Left ventricle myocardium inferior (tissue), 1 donor: ENCODE results near the gene SRRT. TPM values are rescaled to one million over a fixed set of nuclear protein-coding genes. Genes with fewer than 3 reads are reported as not detected.

ENCODE experiments used
- DNase-seq: peaks from one replicate; pipeline ENCODE4 v3.0.0-alpha.2; 2020
- H3K27ac ChIP-seq: fragments of 200-600 bp; replicated peaks from 2 replicates; pipeline ENCODE4 v1.8.0; 2021
- H3K27me3 ChIP-seq: fragments of 200-600 bp; 2 replicates; pipeline ENCODE4 v1.8.0; 2021; ENCODE audit warnings: low read depth
- H3K36me3 ChIP-seq: fragments of 200-600 bp; 2 replicates; pipeline ENCODE4 v1.8.0; 2021
- H3K4me1 ChIP-seq: fragments of 200-600 bp; 2 replicates; pipeline ENCODE4 v1.8.0; 2021
- H3K4me3 ChIP-seq: fragments of 200-600 bp; 2 replicates; pipeline ENCODE4 v1.8.0; 2021; ENCODE audit warnings: mild to moderate bottlenecking, moderate library complexity
- H3K9me3 ChIP-seq: fragments of 200-600 bp; replicated peaks from 2 replicates; pipeline ENCODE4 v1.8.0; 2021
- CTCF ChIP-seq: fragments of 200-600 bp; IDR thresholded peaks from 2 replicates; pipeline ENCODE4 v1.8.0; 2021; ENCODE audit warnings: antibody characterized with exemption, mild to moderate bottlenecking, borderline replicate concordance
- intact Hi-C: fragments of 100-400 bp; cut with micrococcal nuclease; formaldehyde crosslinking; loops from one replicate; pipeline ENCODE4 v1.11.0; 2022
- long read RNA-seq: library from polyadenylated mRNA; unstranded; transcript quantifications from one replicate; pipeline ENCODE4 v2.0.0, GENCODE V29; 2021
- total RNA-seq: library from RNA; stranded (reverse); fragmentation: NEBNext Ultra II Directional; extraction: Animal tissue kit (Norgen Biotek cat#: 25700); gene quantifications from one replicate; pipeline ENCODE4 v1.2.1, GENCODE V29; 2021
- donor health status: DM: no; HTN: yes; CAD: no; lungs with severe emphysema.

SRRT gene
- 51.3 TPM for total RNA-seq
- long read RNA-seq, transcript SRRT-215 (20 exons, 2,964 nt) = minor isoform, 18 of 115 reads
- long read RNA-seq, transcript SRRT-213 (20 exons, 2,905 nt) = major isoform, 34 of 115 reads
- long read RNA-seq, transcript SRRT-217 (20 exons, 2,893 nt) = minor isoform, 10 of 115 reads
- long read RNA-seq, transcript SRRT-216 (20 exons, 2,955 nt) = minor isoform, 12 of 115 reads
- long read RNA-seq, partial matches to known transcripts = 30 of 115 reads
- long read RNA-seq, other reads (novel, unspliced or antisense) = 11 of 115 reads

GRCh38 chr7:100874577-100875355 lies at the start of gene SRRT:
Gene SRRT (plus strand): TSS chr7:100875103. CDS start chr7:100875591, 488 bp downstream.
- peaks cover 72% of the 10 kb centered on the region for H3K36me3 ChIP-seq
- peaks cover 55% of the 10 kb centered on the region for H3K4me1 ChIP-seq
- H3K9me3 ChIP-seq = no peaks in the 10 kb centered on the region
- H3K4me3 ChIP-seq = peak within 1 kb of the TSS; percentile 96
- H3K27me3 ChIP-seq = no peaks in the 10 kb centered on the region
- peak; percentile 70 for TF ChIP-seq CTCF
- peak; percentile 99 for DNase-seq
- peak within 1 kb of the TSS; percentile 92 for H3K27ac ChIP-seq
- intact Hi-C loops = no loop called here

- Histone ChIP-seq H3K36me3 (peaks cover 40% of the 10 kb centered on the region), H3K4me3 (peak overlapping the region; percentile 72), H3K4me1 (peaks cover 42% of the 10 kb centered on the region), H3K27ac (peak overlapping the region; percentile 91), H3K9me3 (no peaks in the 10 kb centered on the region), H3K27me3 (peaks cover 4% of the 10 kb centered on the region)
- intact Hi-C loops = no loop called here
- no peak for DNase-seq
- TF ChIP-seq CTCF = no peak
Observed at GRCh38 chr7:100825215-100825671, 49.7 kb upstream of the SRRT start.

- intact Hi-C loops = no loop called here
- peak overlapping the region; percentile 91 for H3K27ac ChIP-seq
Observed at GRCh38 chr7:100825751-100826513, 49.0 kb upstream of the SRRT start.

GRCh38 chr7:100826514-100827329 lies 48.2 kb upstream of the SRRT start:
- Histone ChIP-seq H3K27me3 (peaks cover 4% of the 10 kb centered on the region), H3K27ac (peak overlapping the region; percentile 91), H3K4me1 (peaks cover 42% of the 10 kb centered on the region), H3K9me3 (no peaks in the 10 kb centered on the region), H3K4me3 (peak overlapping the region; percentile 72), H3K36me3 (peaks cover 26% of the 10 kb centered on the region)
- no peak for DNase-seq
- intact Hi-C loops = no loop called here
- TF ChIP-seq CTCF = no peak

More at GRCh38 chr7:100825751-100826513, 49.0 kb upstream of the SRRT start:
- no peak for TF ChIP-seq CTCF
- Histone ChIP-seq H3K27me3 (peaks cover 4% of the 10 kb centered on the region), H3K9me3 (no peaks in the 10 kb centered on the region), H3K4me3 (peak overlapping the region; percentile 72), H3K4me1 (peaks cover 42% of the 10 kb centered on the region), H3K36me3 (peaks cover 34% of the 10 kb centered on the region)
- no peak for DNase-seq
